ENCODE measurements around the gene SCFD2. TPM values are rescaled to one million over a fixed set of nuclear protein-coding genes. Genes with fewer than 3 reads are reported as not detected.

The SCFD2 gene
- total and polyA plus RNA-seq, 4 donors = 5.2 to 28.7 (median 16.4) TPM

- DNase-seq (no peak), ATAC-seq (ENCODE audit: insufficient read depth, low FRiP score) (no peak)
- peaks cover 0 to 6% (median 0%) of the 10 kb centered on the region in 4 donors for H3K36me3 ChIP-seq (ENCODE audit: control insufficient read depth in 4 of 4, insufficient read depth in 4 of 4, low read length in 4 of 4)
- H3K9me3 ChIP-seq (ENCODE audit: control insufficient read depth in 4 of 4, insufficient read depth in 3 of 4, low read length in 3 of 4) = peaks cover 0 to 2% (median 0%) of the 10 kb centered on the region in 4 donors
- no peaks in the 10 kb centered on the region for H3K27me3 ChIP-seq (ENCODE audit: control insufficient read depth in 3 of 3, insufficient read depth in 3 of 3, low read length in 2 of 3)
- 91% methylated on average over 2 of the region's 2 CpGs for WGBS, 2 donors
- H3K9ac ChIP-seq (ENCODE audit: insufficient read depth in 1 of 2, low read length in 2 of 2) = no peak overlapping the region
- peaks cover 0 to 18% (median 0%) of the 10 kb centered on the region in 5 donors for H3K4me1 ChIP-seq (ENCODE audit: control insufficient read depth in 5 of 5, insufficient read depth in 5 of 5, low read length in 5 of 5)
- H3K4me3 ChIP-seq = no peak overlapping the region
- TF ChIP-seq, protein P1, sequence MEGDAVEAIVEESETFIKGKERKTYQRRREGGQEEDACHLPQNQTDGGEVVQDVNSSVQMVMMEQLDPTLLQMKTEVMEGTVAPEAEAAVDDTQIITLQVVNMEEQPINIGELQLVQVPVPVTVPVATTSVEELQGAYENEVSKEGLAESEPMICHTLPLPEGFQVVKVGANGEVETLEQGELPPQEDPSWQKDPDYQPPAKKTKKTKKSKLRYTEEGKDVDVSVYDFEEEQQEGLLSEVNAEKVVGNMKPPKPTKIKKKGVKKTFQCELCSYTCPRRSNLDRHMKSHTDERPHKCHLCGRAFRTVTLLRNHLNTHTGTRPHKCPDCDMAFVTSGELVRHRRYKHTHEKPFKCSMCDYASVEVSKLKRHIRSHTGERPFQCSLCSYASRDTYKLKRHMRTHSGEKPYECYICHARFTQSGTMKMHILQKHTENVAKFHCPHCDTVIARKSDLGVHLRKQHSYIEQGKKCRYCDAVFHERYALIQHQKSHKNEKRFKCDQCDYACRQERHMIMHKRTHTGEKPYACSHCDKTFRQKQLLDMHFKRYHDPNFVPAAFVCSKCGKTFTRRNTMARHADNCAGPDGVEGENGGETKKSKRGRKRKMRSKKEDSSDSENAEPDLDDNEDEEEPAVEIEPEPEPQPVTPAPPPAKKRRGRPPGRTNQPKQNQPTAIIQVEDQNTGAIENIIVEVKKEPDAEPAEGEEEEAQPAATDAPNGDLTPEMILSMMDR (IDR thresholded peaks at IDR 0.05; ENCODE audit: control extremely low read depth, extremely low read depth) = no peak
- H3K27ac ChIP-seq (ENCODE audit: low read depth in 1 of 2, low read length in 1 of 2) = no peak overlapping the region
Measured at GRCh38 chr4:52889354-52889753, 476.5 kb downstream of the SCFD2 start.

GRCh38 chr4:52884994-52885393 is 480.9 kb downstream of the SCFD2 start:
- H3K9ac ChIP-seq (ENCODE audit: insufficient read depth in 1 of 2, low read length in 2 of 2) = no peak overlapping the region
- no peaks in the 10 kb centered on the region for H3K27me3 ChIP-seq (ENCODE audit: control insufficient read depth in 3 of 3, insufficient read depth in 3 of 3, low read length in 2 of 3)
- WGBS, 2 donors = 89 to 95% methylated on average over 2 of the region's 2 CpGs
- H3K4me1 ChIP-seq (ENCODE audit: control insufficient read depth in 5 of 5, insufficient read depth in 5 of 5, low read length in 5 of 5) = peaks cover 0 to 7% (median 0%) of the 10 kb centered on the region in 5 donors
- TF ChIP-seq, protein P1 (IDR thresholded peaks at IDR 0.05; ENCODE audit: control extremely low read depth, extremely low read depth) = no peak
- no peak overlapping the region for H3K4me3 ChIP-seq
- ATAC-seq (ENCODE audit: insufficient read depth, low FRiP score) (no peak), DNase-seq (no peak)
- H3K9me3 ChIP-seq (ENCODE audit: control insufficient read depth in 4 of 4, insufficient read depth in 3 of 4, low read length in 3 of 4) = peaks cover 0 to 2% (median 0%) of the 10 kb centered on the region in 4 donors
- peaks cover 0 to 6% (median 0%) of the 10 kb centered on the region in 4 donors for H3K36me3 ChIP-seq (ENCODE audit: control insufficient read depth in 4 of 4, insufficient read depth in 4 of 4, low read length in 4 of 4)
- no peak overlapping the region for H3K27ac ChIP-seq (ENCODE audit: low read depth in 1 of 2, low read length in 1 of 2)

DNA sequence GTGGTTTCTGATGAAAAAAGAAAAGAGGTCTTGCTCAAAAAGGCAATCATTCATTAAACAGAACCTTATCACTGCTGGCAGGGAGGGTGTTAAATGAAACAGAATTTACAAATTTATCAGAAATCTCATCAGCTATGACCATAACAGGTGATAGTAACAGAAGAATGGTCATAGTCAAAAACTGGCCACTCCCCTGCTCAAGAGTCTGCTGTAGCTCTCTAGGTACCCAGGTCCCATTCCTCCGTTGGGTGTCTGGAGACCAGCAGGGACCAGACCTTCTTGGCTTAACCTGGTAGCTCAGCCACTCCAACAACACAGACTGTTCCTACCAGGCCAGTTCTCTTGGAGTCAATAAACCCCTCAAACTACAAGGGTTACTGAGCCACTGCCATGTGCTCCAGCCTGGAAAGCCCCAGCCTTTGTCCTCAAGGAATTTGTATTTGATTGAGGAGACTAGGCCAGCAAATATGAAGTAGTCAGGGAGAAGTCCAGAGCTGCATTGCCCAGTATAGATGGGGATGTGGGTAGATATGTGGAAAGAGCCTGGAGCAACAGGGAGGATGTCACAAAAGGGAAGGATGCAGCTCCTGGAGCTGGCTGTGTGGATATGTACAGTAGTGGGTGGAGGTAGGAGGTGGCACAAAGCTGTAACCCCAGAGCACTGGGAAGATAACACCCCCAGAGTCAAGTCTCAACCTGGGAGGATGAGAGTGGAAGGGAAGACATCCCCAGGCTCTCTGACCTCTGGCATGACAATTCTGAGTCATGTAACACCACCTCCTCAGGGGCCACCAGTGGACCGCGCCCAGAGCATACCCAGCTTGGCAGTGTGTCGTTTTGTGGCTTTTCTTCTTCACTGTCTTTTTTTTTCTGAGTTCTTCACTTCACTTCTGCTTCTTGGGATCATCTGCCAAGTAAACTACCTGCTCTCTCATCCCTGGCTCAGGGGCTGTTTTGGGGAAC is 481.9 kb downstream of the SCFD2 start:
- TF ChIP-seq, protein P1 (IDR thresholded peaks at IDR 0.05; ENCODE audit: control extremely low read depth, extremely low read depth) = no peak
- Histone ChIP-seq H3K36me3 (ENCODE audit: control insufficient read depth in 4 of 4, insufficient read depth in 4 of 4, low read length in 4 of 4) (peaks cover 0 to 5% (median 0%) of the 10 kb centered on the region in 4 donors), H3K4me3 (no peak overlapping the region), H3K4me1 (ENCODE audit: control insufficient read depth in 5 of 5, insufficient read depth in 5 of 5, low read length in 5 of 5) (peaks cover 0 to 7% (median 0%) of the 10 kb centered on the region in 5 donors), H3K9ac (ENCODE audit: insufficient read depth in 1 of 2, low read length in 2 of 2) (no peak overlapping the region), H3K9me3 (ENCODE audit: control insufficient read depth in 4 of 4, insufficient read depth in 3 of 4, low read length in 3 of 4) (peaks cover 0 to 2% (median 0%) of the 10 kb centered on the region in 4 donors), H3K27me3 (ENCODE audit: control insufficient read depth in 3 of 3, insufficient read depth in 3 of 3, low read length in 2 of 3) (no peaks in the 10 kb centered on the region), H3K27ac (ENCODE audit: low read depth in 1 of 2, low read length in 1 of 2) (no peak overlapping the region)
- DNase-seq (no peak), ATAC-seq (ENCODE audit: insufficient read depth, low FRiP score) (no peak)
- 89 to 96% methylated on average over 4 of the region's 4 CpGs for WGBS, 2 donors

All from lung (tissue), 12 donors.